NCI-H2171 (cell line): ENCODE data around the gene IGDCC3.
"Not testable (repeated sequence)": the region's sequence is repeated elsewhere in the genome, so short reads cannot be mapped to it uniquely, and the experiment has no call there.

Experiments
- DNase-seq: peaks from one replicate; lab custom pipeline; 2025; lab: John Stamatoyannopoulos, UW

IGDCC3 gene

DNA sequence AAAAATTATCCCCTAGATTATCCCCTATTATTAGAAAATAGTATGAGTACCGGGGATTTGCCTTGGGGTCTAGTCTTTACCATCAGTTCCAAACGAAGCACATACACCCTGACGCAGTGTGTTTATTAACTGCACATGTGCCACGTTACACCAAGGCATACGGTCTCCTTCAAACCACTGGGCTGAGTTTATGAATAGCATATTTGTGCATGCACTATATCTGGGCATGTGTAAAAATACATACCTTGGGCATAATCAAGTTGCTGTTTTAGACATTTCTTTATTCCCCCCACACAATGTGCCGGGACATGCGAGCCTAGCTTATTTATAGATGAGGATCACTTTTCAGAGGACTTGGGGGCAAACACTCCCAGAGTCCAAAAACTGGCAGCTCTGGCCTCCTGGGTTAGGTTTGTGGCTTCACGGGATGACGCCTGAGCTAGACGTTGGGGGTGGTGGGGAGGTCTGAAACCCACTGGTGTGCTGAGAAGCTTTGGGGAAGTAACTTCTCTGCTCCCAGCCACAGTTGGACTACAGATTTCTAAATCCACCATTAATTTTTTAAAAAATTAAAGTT is 28.7 kb upstream of the IGDCC3 start:
- DNase-seq, result no peak

DNA sequence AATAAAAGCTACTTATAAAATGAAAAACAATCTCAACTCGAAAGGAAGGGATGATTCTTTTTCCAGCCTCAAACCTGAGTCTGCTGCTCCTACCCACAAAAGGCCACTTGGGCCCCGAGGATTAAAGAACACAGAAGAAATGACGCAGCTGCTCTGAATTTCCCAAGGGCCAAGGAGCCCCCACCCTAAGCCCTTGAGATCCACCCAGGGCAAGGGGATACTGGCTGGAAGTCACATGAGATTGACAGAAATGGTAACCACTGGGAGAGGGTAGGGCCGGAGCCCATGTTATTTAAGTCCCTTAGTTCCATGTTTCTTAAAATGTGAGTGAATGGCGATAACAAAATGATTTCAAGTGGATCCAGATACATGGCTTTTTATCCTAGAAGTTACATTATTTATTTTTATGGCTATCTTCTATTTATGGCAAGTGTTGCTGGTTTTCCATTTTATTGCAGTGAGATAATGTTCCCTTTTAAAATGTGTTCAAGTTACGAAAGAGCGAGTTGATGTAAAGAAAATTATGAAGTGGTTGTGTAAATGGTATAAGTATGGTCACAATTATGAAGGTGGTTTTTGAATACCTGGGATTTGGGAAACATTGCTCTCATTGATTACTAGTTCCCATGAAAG is 28.1 kb upstream of the IGDCC3 start:
- DNase-seq, result no peak

DNA sequence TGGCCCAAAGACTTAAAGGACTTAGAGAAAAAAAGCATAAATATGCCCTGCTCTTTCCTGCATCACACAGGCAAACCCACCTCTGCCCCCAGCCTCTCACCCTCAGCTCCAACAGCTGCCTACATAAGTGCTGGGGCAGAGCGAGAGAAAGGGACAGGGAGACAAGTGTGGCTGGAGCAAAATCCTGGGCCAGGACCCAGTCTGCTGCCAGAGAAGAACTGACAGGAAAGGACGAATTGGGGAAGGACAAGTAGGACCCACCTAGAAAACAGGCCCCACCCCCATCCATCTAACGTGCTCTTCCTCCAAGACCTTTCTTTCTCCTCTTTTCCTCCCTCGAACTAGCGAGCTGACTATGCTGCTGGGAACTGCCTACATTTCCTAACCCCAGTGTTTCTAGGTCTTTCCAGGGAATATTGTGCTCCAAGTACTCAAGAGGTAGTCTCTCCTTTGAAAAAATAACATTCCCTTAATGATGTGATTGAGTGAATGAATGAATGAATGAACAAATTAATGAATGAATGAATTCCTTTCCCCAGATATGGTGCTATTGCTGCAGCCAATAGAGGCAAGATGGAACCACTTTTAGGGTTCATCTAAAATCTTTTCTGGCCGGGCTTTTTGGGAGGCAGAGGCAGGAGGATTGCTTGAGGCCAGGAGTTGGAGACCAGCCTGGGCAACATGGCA is 26.5 kb upstream of the IGDCC3 start:
- no peak for DNase-seq

DNA sequence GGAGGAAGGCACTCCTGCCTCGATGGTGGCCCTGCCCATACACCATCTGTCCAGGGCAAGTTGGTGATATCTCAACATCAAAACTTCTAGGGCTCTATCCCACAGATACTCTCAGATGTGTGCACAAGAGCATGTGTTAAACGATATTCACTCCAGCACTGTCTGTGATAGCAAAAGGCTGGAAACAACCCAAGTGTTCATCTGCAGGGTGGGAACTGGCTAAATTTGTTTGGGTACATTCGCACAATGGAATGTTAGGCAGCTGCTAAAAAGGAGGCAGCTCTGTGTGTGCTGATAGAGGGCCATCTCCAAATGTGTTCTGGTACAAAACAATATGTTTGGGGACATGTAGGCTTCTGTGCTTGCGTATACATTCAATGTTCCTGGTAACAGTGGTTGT is 25.2 kb upstream of the IGDCC3 start:
- no peak for DNase-seq

DNA sequence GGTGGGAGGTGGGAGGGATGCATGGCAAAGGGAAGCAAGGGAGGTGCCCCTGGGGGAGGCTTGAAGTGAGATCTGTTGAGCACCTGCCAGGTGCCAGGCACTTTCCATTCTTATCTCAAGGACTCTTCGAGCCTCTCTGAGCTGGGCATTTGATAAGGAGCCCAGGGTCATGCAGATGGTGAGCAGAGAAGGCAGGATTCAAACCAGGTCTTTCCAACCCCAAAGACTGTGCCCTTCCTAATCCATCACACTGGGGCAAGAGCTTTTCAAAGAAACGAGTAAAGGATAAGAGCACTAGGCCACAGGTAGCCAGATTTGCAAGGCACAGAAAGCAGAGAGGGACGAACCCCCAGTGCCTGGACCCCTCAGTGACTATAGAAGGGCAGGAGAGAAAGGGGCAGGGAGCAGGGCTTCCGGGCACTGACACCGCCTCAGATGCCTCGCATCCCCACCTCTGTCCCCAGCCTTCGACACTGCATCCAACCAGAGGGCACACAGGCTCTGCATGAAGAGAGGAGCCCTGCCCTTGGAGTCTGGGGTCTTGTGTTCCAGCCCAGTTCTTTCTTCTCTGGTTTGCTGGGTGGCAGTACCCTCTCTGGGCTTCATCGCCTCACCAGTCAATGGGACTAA is 23.9 kb upstream of the IGDCC3 start:
- no peak for DNase-seq

DNA sequence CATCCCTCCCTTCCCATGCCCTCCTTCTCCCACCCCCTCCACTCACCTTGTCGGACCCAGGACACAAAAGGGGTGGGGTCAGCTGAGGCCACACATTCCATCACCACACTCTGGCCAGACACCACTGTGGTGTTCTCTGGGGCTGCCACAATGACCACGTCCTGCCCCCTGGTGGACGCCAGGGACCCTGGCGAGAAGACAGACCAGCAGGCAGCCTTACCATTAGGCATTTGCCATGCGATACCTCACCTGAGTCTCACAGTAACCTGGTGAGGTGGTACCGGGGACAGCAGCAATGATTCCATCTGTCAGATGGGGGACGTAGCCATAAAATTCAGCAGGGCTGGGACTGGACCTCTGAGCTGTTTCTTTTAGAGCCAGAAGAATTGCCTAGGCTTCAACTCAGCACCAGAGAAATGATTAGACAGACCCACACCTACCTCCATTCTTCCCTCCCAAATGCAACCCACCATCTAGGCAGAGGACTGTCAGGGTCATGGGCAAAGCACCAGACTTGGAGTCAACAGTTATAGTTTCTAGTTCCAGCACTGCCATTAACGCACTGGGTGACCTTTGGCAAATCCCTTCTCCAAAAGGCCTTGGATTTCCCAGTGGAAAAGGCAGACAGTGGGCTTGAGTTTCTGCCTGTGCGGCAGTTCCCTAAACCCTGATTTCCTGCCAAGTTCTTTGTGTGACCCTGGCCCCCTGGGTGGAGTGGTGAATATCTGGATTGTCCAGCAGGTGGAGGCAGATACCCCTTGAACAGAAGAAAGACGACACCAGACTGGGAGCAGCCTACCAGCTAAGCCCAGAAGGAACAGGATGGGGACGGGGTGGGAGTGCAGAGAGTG is 23.2 kb upstream of the IGDCC3 start:
- DNase-seq, result peak; percentile 85

DNA sequence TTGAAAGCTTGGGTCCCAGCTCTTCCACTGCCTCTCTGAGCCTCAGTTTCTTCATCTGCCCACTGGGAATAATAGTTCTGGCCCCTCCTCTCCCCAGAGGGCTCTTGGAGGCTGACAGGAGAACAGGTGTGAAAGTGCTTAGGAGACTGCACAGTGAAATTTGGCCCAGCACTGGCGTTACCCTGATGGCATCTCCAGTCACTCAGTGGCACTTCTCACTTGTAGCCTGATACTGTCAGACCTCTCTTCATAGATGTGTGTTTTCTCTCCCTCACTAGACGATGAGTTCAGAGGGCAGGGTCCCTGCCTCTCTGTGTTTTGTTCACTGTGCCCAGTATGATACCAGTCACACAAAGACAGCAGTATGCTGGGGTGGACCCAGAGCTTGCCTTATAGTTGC is 22.2 kb upstream of the IGDCC3 start:
- DNase-seq, result no peak

DNA sequence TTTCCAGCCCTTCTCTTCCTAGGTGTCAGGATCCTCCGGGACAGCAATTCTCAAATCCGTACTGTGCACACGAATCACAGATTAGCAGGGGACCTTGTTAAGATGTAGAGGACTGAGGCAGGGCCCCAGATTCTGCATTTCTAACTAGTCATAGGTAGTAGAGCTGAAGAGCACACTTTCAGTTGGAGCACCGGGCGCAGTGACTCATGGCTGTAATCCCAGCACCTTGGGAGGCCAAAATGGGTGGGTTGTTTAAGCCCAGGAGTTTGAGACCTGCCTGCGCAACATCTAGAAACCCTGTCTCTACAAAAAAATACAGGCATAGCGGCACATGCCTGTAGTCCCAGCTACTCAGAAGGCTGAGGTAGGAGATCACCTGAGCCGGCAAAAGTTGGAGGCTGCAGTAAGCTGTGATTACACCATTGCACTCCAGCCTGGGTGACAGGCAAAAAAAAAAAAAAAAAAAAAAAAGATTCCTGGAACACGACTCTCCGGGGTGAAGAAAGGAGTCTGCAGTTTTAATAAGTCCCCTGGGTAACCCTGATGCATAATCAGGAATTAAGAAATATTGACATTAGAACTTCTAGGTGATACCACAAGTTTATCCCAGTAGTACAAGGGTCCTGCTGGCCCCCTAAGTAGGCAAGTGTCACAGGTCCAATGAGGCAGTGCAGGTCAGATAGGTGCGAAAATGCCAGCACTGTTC is 21.4 kb upstream of the IGDCC3 start:
- no peak for DNase-seq

DNA sequence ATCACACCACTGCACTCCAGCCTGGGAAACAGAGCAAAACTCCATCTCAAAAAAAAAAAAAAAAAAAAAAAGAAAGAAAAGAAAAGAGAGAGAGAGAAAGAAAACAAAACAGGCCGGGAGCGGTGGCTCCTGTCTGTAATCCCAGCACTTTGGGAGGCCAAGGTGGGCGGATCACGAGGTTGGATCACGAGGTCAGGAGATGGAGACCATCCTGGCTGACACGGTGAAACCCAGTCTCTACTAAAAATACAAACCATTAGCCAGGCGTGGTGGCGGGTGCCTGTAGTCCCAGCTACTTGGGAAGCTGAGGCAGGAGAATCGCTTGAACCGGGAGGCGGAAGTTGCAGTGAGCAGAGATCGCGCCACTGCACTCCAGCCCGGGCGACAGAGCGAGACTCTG is 20.7 kb upstream of the IGDCC3 start:
- DNase-seq, result not testable (repeated sequence)

DNA sequence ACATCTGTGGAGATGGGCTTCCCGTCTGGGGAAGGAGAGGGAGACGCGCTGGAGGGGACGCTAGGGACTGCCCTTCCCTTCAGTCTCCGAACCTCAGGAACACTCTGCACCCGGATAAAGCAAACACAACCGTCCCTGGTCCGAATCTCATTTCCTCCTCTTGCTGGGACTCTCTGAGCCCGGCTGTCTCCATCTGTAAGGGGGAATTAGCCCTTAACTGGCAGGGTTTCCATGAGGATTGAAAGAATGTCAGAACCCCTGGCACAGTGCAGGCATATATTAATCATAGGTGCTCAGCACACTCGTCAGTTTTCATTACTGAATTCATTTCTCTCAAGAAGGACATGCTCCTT is 19.1 kb upstream of the IGDCC3 start:
- DNase-seq, result no peak

DNA sequence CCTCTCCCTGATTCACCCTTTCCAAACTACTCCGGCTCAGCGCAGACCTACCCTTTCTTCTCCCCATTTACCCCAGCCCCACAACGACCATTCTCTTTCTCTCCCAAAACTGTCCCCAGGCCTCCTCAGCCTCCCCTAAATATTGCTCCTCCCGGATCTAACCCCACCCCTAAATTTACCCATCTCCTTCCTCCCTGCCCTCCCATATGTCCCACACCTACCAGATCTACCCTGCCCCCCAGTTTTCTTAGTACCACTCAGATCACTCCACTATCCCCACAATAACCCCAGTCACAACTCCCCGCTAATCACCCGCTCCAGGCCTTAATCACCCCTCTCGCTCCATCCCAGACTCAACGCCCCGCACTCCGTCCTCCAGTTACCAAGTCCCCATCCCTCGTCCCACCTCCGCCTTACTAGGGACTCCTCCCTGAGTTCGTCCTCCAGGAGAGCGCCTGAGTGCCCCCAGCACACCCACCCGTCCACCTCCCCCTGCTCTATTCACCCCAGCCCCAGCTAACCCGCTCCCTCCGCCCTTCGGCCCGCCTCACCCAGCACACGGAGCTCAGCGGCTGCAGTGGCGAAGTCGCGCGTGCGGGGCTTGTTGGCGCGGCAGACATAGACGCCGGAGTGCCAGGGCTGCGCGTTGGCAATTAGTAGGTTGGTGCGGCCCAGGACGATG is 18.6 kb upstream of the IGDCC3 start:
- no peak for DNase-seq

DNA sequence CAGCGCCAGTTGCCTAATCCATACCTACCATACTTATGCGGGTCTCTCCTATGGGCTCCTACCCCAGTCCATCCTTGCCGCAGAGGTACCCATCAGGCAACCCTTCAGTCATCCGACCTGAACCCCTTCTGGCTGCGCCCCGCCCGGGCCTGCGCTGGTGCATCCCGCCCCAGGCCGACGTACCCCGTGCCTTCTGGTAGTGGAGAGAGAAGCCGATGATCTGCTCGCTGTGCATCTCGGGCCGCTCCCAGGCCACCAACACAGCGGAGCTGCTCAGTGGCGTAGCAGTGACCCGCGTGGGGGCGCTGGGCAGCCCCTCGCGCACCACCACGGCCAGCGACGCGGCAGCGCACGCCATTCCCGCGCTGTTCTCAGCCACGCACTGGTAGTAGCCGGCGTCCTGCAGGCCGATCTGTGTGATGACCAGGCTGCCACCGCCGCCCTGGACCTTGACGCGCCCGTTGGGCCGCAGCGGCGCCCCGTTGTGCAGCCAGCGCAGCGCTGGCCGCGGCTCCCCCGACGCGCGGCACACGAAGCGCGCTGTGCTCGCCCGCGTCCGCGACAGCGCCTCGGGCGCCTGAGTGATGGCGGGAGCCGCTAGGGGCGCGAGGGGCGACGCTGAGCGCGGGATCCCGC is 17.9 kb upstream of the IGDCC3 start:
- no peak for DNase-seq

DNA sequence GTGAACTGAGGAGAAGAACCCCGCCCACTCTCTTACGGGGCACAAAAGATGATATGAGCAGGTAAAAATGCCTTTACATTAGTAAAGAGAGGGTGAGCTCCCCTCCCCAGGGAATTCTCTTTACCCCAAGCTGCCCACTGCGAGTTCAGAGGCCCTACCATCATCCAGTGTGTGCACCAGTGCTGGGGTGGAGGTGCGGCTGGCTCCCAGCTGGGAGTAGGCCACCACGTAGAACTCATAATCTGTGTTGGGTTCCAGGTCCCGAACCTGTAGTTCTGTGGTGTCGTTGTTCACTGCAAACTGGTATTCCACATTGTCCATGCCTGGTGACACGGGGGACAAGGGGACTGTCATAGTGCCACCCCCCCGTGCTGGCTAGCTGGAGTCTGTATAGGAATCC is 17.1 kb upstream of the IGDCC3 start:
- DNase-seq, result no peak

DNA sequence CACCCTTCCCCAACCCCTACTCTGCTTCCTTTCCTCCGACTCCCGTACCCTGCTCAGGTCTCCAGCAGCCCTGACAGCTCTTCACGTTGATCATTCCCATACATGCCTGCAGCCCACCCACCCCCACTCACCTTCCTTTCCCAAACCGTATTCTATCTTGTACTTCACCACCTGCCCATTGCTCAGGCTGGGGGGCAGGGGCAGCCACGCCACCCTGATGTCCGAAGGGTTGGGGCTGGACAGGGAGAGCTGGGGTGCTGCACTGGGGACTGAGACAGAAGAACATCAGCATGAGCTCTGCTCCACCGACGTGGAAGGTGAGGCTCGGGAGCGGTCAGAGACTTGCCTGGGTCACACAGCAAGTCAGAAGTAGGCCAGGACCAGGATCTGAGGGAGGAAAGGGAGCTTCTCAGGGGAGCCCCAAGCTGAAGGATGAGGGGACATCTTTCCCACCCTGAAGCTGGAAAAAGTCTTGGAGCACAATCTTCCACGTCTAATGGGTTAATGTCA is 16.5 kb upstream of the IGDCC3 start:
- no peak for DNase-seq

DNA sequence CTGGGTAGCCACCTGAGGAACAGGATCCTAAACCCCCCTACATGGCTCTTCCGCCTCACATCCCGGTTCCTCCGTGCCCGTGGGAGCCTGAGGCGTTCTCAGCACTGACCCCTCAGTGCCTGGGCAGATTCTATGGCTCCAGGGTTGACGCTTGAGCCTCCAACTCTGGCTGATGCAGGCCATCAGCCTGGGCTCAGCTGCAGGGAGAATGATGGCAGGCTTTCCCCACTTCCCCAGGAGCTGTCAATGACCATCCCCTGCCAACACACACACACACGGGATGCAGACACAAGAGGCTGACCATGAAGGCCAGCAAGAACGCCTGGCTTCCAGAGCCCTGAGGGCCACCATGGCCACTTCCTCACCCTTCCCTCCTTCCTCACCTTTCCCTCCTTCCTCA is 15.8 kb upstream of the IGDCC3 start:
- DNase-seq, result no peak

DNA sequence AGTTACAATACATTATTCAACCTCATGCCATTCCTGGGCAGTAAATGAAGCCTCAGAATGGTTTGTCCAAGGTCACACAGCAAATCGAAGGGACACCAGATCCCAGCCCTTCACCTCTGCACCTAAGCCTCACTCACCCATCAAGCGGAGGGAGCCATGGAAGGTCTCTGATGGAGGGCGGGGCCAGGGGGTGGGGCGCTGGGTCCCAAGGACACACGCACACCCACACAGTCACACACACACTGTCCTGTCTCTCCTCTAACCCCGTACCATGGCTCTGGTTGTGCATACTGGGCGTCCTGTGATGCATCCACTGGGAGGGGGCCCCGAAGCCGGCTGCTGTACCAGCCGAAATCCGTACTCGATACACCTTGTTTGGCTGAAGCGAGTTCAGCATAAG is 15.3 kb upstream of the IGDCC3 start:
- no peak for DNase-seq

DNA sequence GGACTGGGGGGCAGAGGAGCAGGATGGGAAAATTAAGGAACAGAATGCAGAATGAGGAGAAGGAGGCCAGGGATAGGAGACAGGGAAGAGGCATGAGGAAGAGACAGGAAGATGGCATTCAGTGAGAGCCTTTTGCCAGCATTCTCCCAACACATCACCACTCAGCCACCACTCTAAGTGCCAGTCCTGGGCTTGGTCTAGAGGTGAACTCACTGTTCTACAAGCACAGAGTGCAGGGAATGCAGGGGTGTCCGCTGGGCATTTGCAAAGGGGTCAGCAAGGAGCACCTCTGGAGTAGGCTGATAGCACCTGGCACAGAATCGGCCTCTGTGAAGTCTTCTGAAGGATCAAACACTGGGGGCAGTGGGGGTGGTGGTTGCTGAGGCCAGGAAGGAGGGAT is 14.6 kb upstream of the IGDCC3 start:
- DNase-seq, result no peak

DNA sequence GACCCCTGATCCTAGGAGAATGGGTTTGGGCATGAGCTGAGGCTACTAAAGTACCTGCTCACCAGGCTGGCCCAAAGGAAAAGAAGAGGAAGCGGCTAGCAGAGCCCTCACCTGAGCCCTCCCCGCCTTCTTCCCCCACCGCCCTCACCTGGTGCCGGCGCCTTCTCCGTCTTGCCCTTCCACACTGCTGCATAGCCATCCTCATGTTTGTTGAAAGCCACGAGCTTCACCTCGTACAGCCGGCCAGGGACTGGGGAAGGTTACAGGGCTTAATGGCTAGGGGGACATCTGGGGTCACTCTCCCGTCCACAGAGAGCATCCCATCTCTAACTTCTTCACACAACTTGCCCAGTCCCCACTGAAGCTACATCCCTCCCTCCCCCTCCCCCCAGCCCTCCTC is 13.9 kb upstream of the IGDCC3 start:
- no peak for DNase-seq

DNA sequence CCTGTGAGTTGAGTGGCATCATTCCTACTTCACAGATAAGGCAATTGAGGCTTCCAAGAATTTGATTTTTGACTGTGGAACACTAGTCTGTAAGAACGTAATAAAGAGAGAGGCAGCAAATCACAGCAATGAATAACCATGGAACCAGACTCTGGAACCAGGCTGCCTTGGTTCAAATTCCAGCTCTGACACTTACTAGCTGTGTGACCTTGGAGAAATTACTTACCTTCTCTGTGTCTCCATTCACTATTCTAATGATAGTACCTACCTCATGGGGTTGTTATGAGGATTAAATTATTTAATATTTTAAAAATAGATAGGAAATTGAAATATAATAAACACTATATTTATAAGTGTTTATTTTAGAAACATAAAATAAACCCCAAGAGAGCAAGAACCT is 12.6 kb upstream of the IGDCC3 start:
- no peak for DNase-seq

DNA sequence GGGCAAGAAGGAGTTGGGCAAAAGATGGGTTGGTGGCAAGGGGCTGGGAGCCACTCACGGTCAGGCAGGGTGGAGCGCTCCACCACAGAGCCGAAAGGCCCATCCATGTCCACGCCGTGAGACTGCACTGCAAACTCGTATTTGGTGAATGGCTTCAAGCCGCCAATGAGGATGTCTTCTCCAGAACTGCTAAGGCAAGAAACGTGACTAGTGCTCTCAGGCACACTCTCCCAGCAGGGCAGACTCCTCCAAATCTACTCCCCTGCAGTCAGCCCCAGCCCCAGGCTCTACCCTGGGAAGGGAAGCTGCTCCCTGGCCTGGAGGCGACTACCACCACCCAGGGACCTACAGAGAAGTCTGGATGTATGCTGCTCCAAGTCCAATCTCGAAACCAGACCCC is 11.4 kb upstream of the IGDCC3 start:
- DNase-seq, result no peak
